ENCODE measurements around the gene NSF.
"Not testable (repeated sequence)": the region's sequence is repeated elsewhere in the genome, so short reads cannot be mapped to it uniquely, and the experiment has no call there.

The NSF gene

GRCh38 chr17:46623790-46624189 lies 33.3 kb downstream of the NSF start:
- DNase-seq (ENCODE audit: low read depth); H3K4me3 ChIP-seq (ENCODE audit: control insufficient read depth, low read depth, low read length): not testable (repeated sequence)

GRCh38 chr17:46624726-46625125 lies 34.3 kb downstream of the NSF start:
- not testable (repeated sequence) for DNase-seq (ENCODE audit: low read depth); H3K4me3 ChIP-seq (ENCODE audit: control insufficient read depth, low read depth, low read length)

- DNase-seq (ENCODE audit: low read depth); H3K4me3 ChIP-seq (ENCODE audit: control insufficient read depth, low read depth, low read length): not testable (repeated sequence)
Observed at GRCh38 chr17:46627452-46627851, 37.0 kb downstream of the NSF start.

- H3K4me3 ChIP-seq (ENCODE audit: control insufficient read depth, low read depth, low read length); DNase-seq (ENCODE audit: low read depth): not testable (repeated sequence)
Observed at GRCh38 chr17:46628753-46629436, 38.4 kb downstream of the NSF start.

DNA sequence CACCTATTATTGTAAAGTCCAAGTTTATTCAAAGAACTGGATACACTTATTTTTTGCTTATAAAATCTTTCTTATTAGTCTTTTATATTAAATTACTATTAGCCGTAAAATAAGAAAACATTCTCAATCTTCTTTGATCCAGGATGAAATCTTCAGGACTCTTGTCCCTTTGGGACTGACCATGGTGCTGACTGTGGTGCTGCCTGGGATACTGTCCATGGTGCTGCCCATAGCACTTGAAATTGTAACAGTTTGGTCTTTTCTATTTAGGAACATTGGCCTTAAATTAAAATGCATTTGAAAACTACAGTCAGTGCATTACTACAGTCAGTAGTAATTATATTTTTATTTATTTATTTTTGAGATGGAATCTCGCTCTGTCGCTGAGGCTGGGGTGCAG lies 41.7 kb downstream of the NSF start:
- DNase-seq (ENCODE audit: low read depth); H3K4me3 ChIP-seq (ENCODE audit: control insufficient read depth, low read depth, low read length): not testable (repeated sequence)

DNA sequence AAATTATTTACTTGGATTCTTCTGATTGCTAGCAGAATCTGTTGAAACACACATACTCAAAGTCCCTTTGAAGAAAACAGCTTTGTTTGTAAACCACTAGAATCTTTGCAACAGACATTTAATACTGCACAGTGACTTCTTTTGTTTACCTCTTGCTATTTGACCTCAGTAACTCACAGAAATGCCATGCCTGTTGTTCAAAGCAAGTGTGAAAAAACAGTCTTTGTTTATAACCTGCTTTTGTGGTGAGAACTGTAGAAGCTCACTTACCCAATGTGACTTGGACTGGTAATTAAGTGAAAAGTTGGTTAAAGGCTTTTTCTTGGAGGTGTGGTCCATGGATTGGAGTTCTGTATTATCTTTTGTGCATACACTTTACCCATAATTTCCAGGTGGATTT lies 44.4 kb downstream of the NSF start:
- not testable (repeated sequence) for DNase-seq (ENCODE audit: low read depth); H3K4me3 ChIP-seq (ENCODE audit: control insufficient read depth, low read depth, low read length)

- H3K4me3 ChIP-seq (ENCODE audit: control insufficient read depth, low read depth, low read length); DNase-seq (ENCODE audit: low read depth): not testable (repeated sequence)
Observed at GRCh38 chr17:46641861-46642656, 51.6 kb downstream of the NSF start.

- H3K4me3 ChIP-seq (ENCODE audit: control insufficient read depth, low read depth, low read length); DNase-seq (ENCODE audit: low read depth): not testable (repeated sequence)
Observed at GRCh38 chr17:46647251-46647650, 56.8 kb downstream of the NSF start.

GRCh38 chr17:46647688-46648278 lies 57.3 kb downstream of the NSF start:
- H3K4me3 ChIP-seq (ENCODE audit: control insufficient read depth, low read depth, low read length); DNase-seq (ENCODE audit: low read depth): not testable (repeated sequence)

GRCh38 chr17:46649246-46649645 lies 58.8 kb downstream of the NSF start:
- not testable (repeated sequence) for DNase-seq (ENCODE audit: low read depth); H3K4me3 ChIP-seq (ENCODE audit: control insufficient read depth, low read depth, low read length)

- not testable (repeated sequence) for H3K4me3 ChIP-seq (ENCODE audit: control insufficient read depth, low read depth, low read length); DNase-seq (ENCODE audit: low read depth)
Observed at GRCh38 chr17:46652024-46652643, 61.7 kb downstream of the NSF start.

- DNase-seq (ENCODE audit: low read depth); H3K4me3 ChIP-seq (ENCODE audit: control insufficient read depth, low read depth, low read length): not testable (repeated sequence)
Observed at GRCh38 chr17:46658235-46658634, 67.8 kb downstream of the NSF start.

DNA sequence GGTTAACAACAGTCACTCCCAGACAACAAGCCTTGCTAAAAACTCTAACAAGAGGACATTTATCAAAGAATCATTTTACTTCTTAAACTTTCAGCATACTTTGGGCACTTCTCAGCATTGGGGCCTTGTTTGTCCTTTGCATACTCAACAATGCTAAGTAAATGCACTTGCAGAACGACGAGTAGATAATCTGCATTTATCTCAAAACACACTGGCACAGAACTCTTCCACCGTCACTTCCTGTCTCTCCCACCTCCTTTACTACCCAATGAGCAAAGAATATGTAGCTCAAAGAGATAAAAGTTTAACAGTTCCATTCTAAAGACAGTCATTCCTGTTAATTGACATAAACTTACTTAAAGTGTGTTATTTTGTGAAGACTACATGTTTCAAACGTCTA lies 69.2 kb downstream of the NSF start:
- not testable (repeated sequence) for H3K4me3 ChIP-seq (ENCODE audit: control insufficient read depth, low read depth, low read length); DNase-seq (ENCODE audit: low read depth)

GRCh38 chr17:46663123-46663522 lies 72.7 kb downstream of the NSF start:
- H3K4me3 ChIP-seq (ENCODE audit: control insufficient read depth, low read depth, low read length); DNase-seq (ENCODE audit: low read depth): not testable (repeated sequence)

- not testable (repeated sequence) for H3K4me3 ChIP-seq (ENCODE audit: control insufficient read depth, low read depth, low read length); DNase-seq (ENCODE audit: low read depth)
Observed at GRCh38 chr17:46663552-46663951, 73.1 kb downstream of the NSF start.

- not testable (repeated sequence) for H3K4me3 ChIP-seq (ENCODE audit: control insufficient read depth, low read depth, low read length); DNase-seq (ENCODE audit: low read depth)
Observed at GRCh38 chr17:46665969-46666368, 75.5 kb downstream of the NSF start.

DNA sequence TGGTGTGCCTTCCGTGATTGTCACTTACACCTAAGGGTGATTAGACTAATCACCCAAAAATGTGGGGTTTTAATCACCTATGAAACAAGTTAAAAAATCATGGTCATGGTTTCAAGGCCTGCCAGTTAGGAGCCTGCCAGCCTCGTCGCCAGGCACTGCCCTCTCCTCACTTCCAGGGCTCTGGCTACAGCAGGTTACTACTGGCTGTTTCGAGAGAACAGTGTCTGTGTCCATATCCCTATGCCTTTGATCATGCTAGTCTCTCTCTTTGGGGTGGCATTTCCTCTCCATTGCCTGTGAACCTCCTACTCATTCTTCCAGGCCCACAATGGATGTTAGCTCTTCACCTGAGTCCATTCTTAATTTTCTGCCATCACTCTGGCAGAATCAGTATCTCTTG lies 80.3 kb downstream of the NSF start:
- not testable (repeated sequence) for DNase-seq (ENCODE audit: low read depth); H3K4me3 ChIP-seq (ENCODE audit: control insufficient read depth, low read depth, low read length)

- DNase-seq (ENCODE audit: low read depth); H3K4me3 ChIP-seq (ENCODE audit: control insufficient read depth, low read depth, low read length): not testable (repeated sequence)
Observed at GRCh38 chr17:46672777-46673176, 82.3 kb downstream of the NSF start.

DNA sequence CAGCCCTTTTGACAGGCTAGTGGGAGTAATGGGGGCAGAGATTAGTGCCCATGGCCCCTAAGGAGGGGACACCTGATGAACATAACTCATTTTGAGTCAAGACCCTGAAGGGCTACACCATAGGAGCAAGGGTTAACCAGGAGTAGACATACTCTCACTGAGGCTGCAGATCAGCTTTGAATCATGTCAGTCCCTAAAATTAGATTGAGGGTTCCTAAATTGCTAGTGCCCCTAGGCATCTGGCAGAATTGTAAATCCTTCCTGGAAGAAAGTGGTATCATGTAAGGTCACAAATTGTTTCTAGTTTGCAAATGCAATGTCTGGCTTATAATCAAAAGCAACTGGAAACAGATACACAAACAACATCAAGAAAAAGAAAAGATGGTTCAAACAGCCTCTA lies 87.3 kb downstream of the NSF start:
- not testable (repeated sequence) for H3K4me3 ChIP-seq (ENCODE audit: control insufficient read depth, low read depth, low read length); DNase-seq (ENCODE audit: low read depth)

Measured in AG09309 (cell line).